ENCODE data around the gene FUOM. TPM values are rescaled to one million over a fixed set of nuclear protein-coding genes. Genes with fewer than 3 reads are reported as not detected.
"Not testable (repeated sequence)": the region's sequence is repeated elsewhere in the genome, so short reads cannot be mapped to it uniquely, and the experiment has no call there.

FUOM gene
- polyA plus RNA-seq, 1 donor from 2014 or later, result 37.1 TPM

- Mint-ChIP-seq H3K4me3 (peak overlapping the region in 2 of 4 donors; percentile 18 to 26), H3K9me3 (no peaks in the 10 kb centered on the region), H3K27me3 (peaks cover 28% of the 10 kb centered on the region), H3K4me1 (peaks cover 5 to 13% (median 11%) of the 10 kb centered on the region in 3 donors), H3K36me3 (no peaks in the 10 kb centered on the region), H3K27ac (peak overlapping the region in 1 of 3 donors; percentile 32)
Measured at GRCh38 chr10:133326745-133327650, 30.8 kb downstream of the FUOM start.

DNA sequence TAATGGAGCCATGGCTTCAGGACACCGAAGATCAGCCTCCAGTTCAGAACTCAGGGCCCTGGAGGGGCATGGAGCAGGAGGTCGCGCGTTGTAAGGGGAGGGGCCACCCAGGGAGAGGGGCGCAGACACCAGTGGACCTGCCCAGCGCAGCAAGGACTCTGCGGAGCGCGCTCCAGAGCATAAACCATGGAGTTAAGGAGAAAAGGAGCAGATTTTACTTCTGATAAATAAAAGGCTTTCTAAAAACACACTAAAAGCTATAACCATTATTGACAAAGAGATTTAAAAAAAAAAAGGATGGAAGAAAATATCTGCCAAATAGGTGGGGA is 31.6 kb downstream of the FUOM start:
- no peaks in the 10 kb centered on the region for H3K36me3 Mint-ChIP-seq
- H3K27ac Mint-ChIP-seq, result peak overlapping the region in 1 of 3 donors; percentile 39
- peaks cover 5 to 13% (median 11%) of the 10 kb centered on the region in 3 donors for H3K4me1 Mint-ChIP-seq
- peaks cover 25% of the 10 kb centered on the region for H3K27me3 Mint-ChIP-seq
- no peaks in the 10 kb centered on the region for H3K9me3 Mint-ChIP-seq
- H3K4me3 Mint-ChIP-seq, result peak overlapping the region; percentile 8 to 52 (median 36)

DNA sequence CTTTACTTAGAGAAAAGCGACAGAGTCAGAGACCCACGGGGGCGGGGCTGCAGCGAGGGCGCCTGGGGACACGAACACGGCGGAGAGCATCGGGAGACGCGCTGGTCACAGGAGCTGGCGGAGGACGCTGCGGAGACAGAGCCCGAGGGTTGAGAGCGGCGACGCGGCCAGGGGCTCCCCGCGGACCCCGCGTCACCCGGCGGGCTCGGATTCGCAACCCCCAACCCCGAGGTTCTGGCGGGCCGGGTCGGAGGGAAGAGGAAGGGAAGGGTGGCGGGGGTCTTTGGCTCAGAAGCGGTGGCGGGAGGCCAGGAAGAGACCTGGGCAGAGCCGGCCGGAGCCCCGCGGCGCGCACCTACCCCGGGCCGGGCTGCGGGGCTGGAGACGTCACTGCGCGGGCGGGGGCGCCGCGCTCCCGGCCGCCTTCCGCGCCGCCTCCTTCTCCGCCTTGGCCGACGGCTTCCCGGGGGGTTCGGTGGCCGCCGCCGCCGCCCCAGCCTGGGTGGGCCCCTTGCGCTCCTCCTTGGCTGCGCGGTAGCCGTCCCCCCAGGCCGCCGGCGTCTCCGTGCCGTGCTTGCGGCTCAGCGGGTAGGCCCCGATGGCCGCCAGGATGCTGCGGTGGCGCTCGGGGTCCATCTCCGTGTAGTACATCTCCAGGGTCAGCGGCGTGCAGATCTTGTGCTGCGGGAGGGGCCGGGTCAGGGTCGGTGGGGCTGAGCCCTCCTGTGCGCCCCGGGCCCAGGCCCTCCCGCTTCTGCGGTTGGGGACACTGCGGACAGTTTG is 32.2 kb downstream of the FUOM start:
- Mint-ChIP-seq H3K9me3 (no peaks in the 10 kb centered on the region), H3K4me3 (peak overlapping the region in 3 of 4 donors; percentile 70 to 90 (median 88)), H3K27ac (no peak overlapping the region), H3K36me3 (no peaks in the 10 kb centered on the region), H3K27me3 (peaks cover 25% of the 10 kb centered on the region), H3K4me1 (peaks cover 5 to 13% (median 11%) of the 10 kb centered on the region in 3 donors)

DNA sequence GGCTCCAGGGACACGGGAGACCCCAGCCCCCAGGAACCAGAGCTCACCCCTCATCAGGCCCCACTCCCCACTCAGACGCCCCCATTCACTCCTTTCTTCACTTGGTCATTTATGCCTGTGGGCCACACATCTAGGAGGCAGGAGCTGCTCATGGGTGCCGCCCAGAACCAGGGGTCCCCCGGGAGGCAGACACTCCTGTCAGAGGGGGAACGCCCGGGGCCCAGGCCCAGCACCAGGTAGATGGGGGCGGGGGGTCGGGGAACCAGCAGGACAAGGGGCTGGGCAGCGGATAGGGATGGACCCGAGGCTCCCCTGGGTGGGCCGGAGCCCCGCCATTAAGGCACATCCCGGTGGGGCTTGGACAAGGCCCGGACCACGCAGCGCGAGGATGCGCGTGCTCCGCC is 33.0 kb downstream of the FUOM start:
- H3K27me3 Mint-ChIP-seq, result peaks cover 28% of the 10 kb centered on the region
- H3K9me3 Mint-ChIP-seq, result peaks cover 0 to 4% (median 4%) of the 10 kb centered on the region in 3 donors
- H3K4me3 Mint-ChIP-seq, result peak overlapping the region in 2 of 4 donors; percentile 33 to 47
- no peak overlapping the region for H3K27ac Mint-ChIP-seq
- H3K36me3 Mint-ChIP-seq, result no peaks in the 10 kb centered on the region
- peaks cover 3 to 12% (median 9%) of the 10 kb centered on the region in 3 donors for H3K4me1 Mint-ChIP-seq

- H3K27ac Mint-ChIP-seq, result no peak overlapping the region
- peaks cover 5 to 10% (median 6%) of the 10 kb centered on the region in 3 donors for H3K4me1 Mint-ChIP-seq
- H3K9me3 Mint-ChIP-seq, result peaks cover 0 to 4% (median 4%) of the 10 kb centered on the region in 3 donors
- peaks cover 24% of the 10 kb centered on the region for H3K27me3 Mint-ChIP-seq
- no peaks in the 10 kb centered on the region for H3K36me3 Mint-ChIP-seq
- no peak overlapping the region for H3K4me3 Mint-ChIP-seq
Measured at GRCh38 chr10:133324198-133324792, 33.5 kb downstream of the FUOM start.

GRCh38 chr10:133322064-133322709 is 35.6 kb downstream of the FUOM start:
- H3K36me3 Mint-ChIP-seq, H3K27ac Mint-ChIP-seq, H3K9me3 Mint-ChIP-seq: not testable (repeated sequence)
- Mint-ChIP-seq H3K27me3 (peaks cover 18% of the 10 kb centered on the region), H3K4me3 (peak overlapping the region in 1 of 4 donors; percentile 52), H3K4me1 (peaks cover 1 to 11% (median 6%) of the 10 kb centered on the region in 3 donors)

DNA sequence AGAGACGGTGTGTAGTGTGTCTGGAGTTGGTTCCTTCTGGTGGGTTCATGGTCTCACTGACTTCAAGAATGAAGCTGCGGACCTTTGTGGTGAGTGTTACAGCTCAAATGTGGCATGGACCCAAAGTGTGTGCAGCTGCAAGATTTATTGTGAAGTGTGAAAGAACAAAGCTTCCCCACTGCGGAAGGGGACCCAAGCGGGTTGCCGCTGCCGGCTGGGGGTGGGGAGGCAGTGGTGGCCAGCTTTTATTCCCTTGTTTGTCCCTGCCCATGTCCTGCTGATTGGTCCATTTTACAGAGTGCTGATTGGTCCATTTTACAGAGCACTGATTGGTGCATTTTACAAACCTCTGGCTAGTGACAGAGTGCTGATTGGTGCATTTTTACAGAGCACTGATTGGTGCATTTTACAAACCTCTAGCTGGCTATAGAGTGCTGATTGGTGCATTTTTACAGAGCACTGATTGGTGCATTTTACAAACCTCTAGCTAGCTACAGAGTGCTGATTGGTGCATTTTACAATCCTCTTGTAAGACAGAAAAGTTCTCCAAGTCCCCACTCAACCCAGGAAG is 36.9 kb downstream of the FUOM start:
- H3K27ac Mint-ChIP-seq, H3K4me3 Mint-ChIP-seq, H3K36me3 Mint-ChIP-seq, H3K4me1 Mint-ChIP-seq, H3K9me3 Mint-ChIP-seq: not testable (repeated sequence)
- H3K27me3 Mint-ChIP-seq, result peaks cover 13% of the 10 kb centered on the region

- Mint-ChIP-seq H3K9me3 (peaks cover 0 to 4% (median 4%) of the 10 kb centered on the region in 3 donors), H3K27ac (no peak overlapping the region)
Measured at GRCh38 chr10:133318494-133319127, 39.2 kb downstream of the FUOM start.

GRCh38 chr10:133316732-133317131 is 41.1 kb downstream of the FUOM start:
- Mint-ChIP-seq H3K9me3 (peaks cover 0 to 4% (median 4%) of the 10 kb centered on the region in 3 donors), H3K4me1 (peaks cover 0 to 9% (median 8%) of the 10 kb centered on the region in 3 donors), H3K27ac (no peak overlapping the region), H3K27me3 (peaks cover 5% of the 10 kb centered on the region), H3K36me3 (no peaks in the 10 kb centered on the region), H3K4me3 (no peak overlapping the region)

More at GRCh38 chr10:133318494-133319127, 39.2 kb downstream of the FUOM start:
- Mint-ChIP-seq H3K36me3 (no peaks in the 10 kb centered on the region), H3K4me3 (peak overlapping the region in 2 of 4 donors; percentile 51 to 60), H3K27me3 (peaks cover 6% of the 10 kb centered on the region), H3K4me1 (peaks cover 0 to 9% (median 6%) of the 10 kb centered on the region in 3 donors)

GRCh38 chr10:133316266-133316665 is 41.6 kb downstream of the FUOM start:
- Mint-ChIP-seq H3K9me3 (peaks cover 0 to 4% (median 4%) of the 10 kb centered on the region in 3 donors), H3K4me1 (peaks cover 0 to 9% (median 8%) of the 10 kb centered on the region in 3 donors), H3K27me3 (peaks cover 5% of the 10 kb centered on the region), H3K4me3 (no peak overlapping the region), H3K36me3 (no peaks in the 10 kb centered on the region), H3K27ac (no peak overlapping the region)

GRCh38 chr10:133315847-133316246 is 42.0 kb downstream of the FUOM start:
- Mint-ChIP-seq H3K9me3 (peaks cover 0 to 4% (median 4%) of the 10 kb centered on the region in 3 donors), H3K4me3 (no peak overlapping the region), H3K4me1 (peaks cover 0 to 9% (median 8%) of the 10 kb centered on the region in 3 donors), H3K36me3 (no peaks in the 10 kb centered on the region), H3K27me3 (peaks cover 5% of the 10 kb centered on the region), H3K27ac (peak overlapping the region in 1 of 3 donors; percentile 5)

- Mint-ChIP-seq H3K9me3 (no peaks in the 10 kb centered on the region), H3K27me3 (peaks cover 2% of the 10 kb centered on the region), H3K4me1 (peaks cover 0 to 9% (median 8%) of the 10 kb centered on the region in 3 donors), H3K4me3 (no peak overlapping the region), H3K36me3 (no peaks in the 10 kb centered on the region), H3K27ac (peak overlapping the region in 1 of 3 donors; percentile 62)
Measured at GRCh38 chr10:133314911-133315310, 42.9 kb downstream of the FUOM start.

DNA sequence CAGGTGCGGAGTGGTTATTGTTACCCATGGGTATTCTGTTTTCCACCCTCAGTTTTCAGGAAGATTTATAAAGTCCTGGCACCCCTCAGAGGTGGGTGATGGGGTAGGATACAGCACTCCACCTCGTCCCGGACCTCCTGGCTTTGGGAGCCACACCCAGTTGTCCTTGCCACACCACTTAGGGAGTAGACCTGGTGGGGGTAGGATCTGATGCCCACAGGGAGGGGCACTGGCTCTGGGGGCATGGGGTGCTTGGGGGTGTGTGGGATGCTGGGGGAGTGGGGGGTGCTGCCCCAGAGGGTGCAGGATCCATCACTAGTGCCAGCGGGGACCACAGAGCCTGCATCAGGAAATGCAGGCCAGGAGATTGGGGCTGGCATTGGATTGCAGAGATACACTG is 44.6 kb downstream of the FUOM start:
- no peaks in the 10 kb centered on the region for H3K9me3 Mint-ChIP-seq
- H3K4me1 Mint-ChIP-seq, result peaks cover under 1 to 4% (median 4%) of the 10 kb centered on the region in 3 donors
- no peaks in the 10 kb centered on the region for H3K27me3 Mint-ChIP-seq
- H3K36me3 Mint-ChIP-seq, result no peaks in the 10 kb centered on the region
- H3K27ac Mint-ChIP-seq, result peak overlapping the region in 1 of 3 donors; percentile 62
- no peak overlapping the region for H3K4me3 Mint-ChIP-seq

- Mint-ChIP-seq H3K36me3 (no peaks in the 10 kb centered on the region), H3K9me3 (no peaks in the 10 kb centered on the region), H3K4me1 (peaks cover 5 to 8% (median 7%) of the 10 kb centered on the region in 3 donors), H3K4me3 (peak overlapping the region in 1 of 4 donors; percentile 86), H3K27me3 (no peaks in the 10 kb centered on the region), H3K27ac (no peak overlapping the region)
Measured at GRCh38 chr10:133312769-133313145, 45.1 kb downstream of the FUOM start.

Data from IgD-negative memory B cell (primary cell).